GM10847 (cell line): ENCODE measurements around the gene AMER2.

Experiments
- POLR2A ChIP-seq: IDR thresholded peaks from 2 replicates; pipeline ENCODE4 v1.6.1; 2011; ENCODE audit not compliant: insufficient read length; ENCODE audit errors: extremely low read depth

The AMER2 gene

DNA sequence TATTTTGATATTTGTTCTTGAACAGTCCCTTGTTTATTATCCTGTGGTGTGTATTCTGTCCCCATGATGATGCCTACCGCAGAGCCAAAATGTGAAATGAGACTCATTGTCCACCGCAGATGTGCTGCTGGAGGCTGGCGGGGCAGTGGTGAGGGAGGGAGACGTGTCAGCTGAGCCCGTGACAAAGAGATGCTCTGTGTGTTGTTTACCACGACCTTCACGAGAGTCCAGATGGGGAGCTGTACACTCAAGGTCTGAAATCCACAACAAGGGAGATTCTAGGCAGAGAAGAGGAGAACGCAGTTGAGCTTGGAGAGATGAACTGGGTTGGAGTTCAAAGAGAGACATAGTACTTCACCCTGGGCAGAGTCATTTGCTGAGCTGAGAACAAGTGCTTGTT, 20.8 kb upstream of the AMER2 start:
- no peak for TF ChIP-seq POLR2A

- TF ChIP-seq POLR2A, result no peak
Measured at GRCh38 chr13:25192489-25192888, 20.4 kb upstream of the AMER2 start.

GRCh38 chr13:25192052-25192451, 20.0 kb upstream of the AMER2 start:
- no peak for TF ChIP-seq POLR2A

- TF ChIP-seq POLR2A, result no peak
Measured at GRCh38 chr13:25190771-25191170, 18.7 kb upstream of the AMER2 start.

DNA sequence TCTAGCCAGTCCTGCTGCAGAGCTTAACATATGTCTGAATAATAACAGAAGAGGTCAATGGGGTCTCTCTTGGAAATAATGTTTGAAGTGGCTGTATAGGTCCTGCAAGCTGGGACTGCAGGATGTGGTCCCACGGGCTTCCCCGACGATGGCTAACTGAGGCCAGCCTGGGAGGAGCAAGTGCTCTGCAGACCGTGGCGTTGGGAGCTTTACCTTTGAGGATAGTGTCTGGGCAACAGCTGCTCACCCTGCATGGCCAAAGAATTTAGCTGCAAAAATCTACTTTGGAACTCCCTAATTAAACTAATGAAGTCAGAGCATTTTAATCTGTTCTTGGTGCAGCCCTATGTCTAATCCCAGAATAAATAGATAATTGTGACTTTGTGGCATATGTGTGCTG, 18.2 kb upstream of the AMER2 start:
- no peak for TF ChIP-seq POLR2A

- no peak for TF ChIP-seq POLR2A
Measured at GRCh38 chr13:25187596-25187995, 15.5 kb upstream of the AMER2 start.

GRCh38 chr13:25186187-25186586, 14.1 kb upstream of the AMER2 start:
- no peak for TF ChIP-seq POLR2A

DNA sequence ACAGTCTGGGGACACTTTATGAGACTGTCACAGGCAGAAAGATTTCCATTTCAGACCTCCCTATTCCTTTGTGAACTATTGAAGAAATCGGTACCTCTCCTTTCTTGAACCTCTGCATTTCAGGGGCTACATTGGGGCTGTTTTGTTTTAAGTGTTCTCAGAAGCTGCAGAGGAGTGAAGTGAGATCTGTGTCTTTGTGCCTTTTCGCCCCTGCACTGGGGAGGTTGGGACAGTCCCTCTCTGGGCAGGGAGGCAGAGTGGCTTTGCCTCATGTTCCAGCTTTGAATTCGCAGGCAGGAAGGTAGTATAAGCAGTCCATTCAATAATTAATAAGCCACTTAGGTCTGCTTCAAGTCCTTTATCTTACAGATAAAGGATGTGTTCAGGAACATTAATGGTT, 9.5 kb upstream of the AMER2 start:
- no peak for TF ChIP-seq POLR2A

- TF ChIP-seq POLR2A, result no peak
Measured at GRCh38 chr13:25180775-25181537, 8.9 kb upstream of the AMER2 start.

DNA sequence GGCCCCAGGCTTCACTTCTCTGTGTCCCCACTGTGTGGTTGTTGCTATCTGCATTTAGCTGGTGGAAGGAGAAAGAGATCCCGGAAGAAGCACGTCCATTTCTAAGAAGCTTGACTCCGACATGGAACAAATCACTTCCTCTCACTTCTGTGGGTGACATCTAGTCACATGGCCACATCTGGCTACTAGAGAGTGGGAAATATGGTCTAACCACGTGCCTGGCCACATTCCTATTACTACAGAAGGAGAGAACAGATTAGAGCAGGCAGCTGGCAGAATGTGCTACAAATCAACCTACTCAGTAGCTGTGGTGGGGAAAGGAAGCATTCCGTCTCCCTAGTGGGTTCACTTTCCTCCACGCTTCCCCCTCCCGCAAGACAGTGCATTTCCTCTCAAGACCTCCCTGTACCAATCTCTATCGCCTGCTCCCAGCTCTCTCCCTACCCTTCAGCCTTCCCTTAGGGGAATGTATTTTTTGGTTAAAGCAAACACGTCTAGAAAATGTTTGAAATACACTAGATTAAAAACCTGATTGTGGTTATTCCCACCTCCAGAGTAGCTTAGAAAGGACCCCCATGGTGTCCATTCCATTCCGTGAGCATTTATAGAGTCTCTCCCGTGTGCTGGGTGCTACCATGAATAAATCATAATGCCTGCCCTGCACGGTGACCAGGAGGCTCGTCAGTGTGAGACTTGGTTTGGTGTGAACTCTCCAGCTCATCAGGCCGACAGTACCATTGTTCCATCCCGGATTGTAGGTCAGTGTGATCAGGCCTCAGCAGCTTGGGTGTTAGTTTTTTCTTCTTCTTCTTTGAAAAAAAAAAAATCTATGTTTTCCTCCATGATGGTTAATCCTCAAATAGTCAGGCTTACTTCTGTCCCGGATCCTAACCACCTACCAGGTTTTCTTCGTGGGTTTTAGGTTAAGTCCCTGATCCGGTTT, 8.0 kb upstream of the AMER2 start:
- TF ChIP-seq POLR2A, result no peak

- no peak for TF ChIP-seq POLR2A
Measured at GRCh38 chr13:25179011-25179410, 6.9 kb upstream of the AMER2 start.

DNA sequence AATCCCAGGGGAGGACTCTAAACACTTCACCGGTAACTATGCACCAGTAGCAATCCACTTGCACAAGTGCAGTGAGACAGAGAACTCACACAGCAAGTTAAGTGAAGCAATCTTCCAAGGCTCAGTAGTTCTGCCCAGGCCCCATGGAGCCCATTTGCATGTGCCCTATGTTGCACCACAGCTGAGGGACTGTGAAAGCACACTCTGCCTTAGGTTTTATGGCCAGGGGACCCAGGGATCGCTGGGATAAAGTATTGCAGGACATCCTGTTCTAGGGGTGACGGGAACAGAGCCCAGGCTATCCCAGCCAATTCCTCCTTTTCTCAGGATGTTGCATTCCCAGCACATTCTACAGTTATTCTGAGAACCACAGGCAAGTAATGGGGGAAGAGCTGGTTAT, 6.0 kb upstream of the AMER2 start:
- no peak for TF ChIP-seq POLR2A

DNA sequence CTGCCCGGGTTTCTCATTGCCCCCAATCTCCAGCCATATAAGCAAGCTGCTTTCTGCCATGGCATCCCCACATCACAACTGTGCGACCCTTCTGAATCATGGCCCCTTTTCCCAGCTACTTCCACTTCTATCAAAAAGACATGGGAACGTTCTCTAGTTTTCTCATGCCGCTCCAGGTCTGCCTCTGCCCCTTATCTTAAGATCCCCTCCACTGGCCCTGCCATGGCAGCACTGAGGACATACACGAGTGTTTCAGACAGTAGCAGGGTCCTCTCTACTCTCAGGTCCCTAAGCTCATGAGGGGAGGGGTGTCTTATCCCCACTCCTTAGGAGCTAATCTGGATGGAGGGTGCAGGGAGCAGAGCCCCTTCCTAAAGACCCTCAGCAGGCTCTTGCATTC, 5.5 kb upstream of the AMER2 start:
- no peak for TF ChIP-seq POLR2A

GRCh38 chr13:25177012-25177411, 4.9 kb upstream of the AMER2 start:
- no peak for TF ChIP-seq POLR2A

DNA sequence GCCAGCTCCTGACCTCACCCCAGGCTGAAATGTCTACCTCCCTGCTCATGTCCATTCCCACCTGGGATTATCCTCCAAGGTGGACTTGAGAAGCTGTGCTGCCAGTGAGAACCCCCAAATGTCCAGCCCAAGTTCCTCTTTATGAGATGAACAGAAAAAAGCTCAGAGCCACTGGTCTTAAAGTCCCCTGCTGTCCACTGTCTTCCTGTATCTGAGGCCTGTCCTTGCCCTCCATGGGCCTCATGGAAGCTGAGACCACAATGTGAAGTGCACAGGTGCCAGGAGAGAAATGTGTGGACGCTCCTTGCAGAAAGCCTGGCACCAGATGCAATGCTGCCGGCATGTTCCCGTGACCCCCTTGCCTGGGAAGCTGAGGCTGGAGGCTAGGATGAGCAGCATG, 3.3 kb upstream of the AMER2 start:
- no peak for TF ChIP-seq POLR2A

- no peak for TF ChIP-seq POLR2A
Measured at GRCh38 chr13:25175026-25175425, 2.9 kb upstream of the AMER2 start.
